GM18511 (cell line): ENCODE measurements around the gene MGAT5.

ENCODE experiments used
- ATAC-seq: cut with Tn5 transposase; IDR thresholded peaks from one replicate; pipeline ENCODE4 v1.9.1; 2021; ENCODE audit warnings: mild to moderate bottlenecking, moderate library complexity; ENCODE audit not compliant: unreplicated experiment

MGAT5 gene

DNA sequence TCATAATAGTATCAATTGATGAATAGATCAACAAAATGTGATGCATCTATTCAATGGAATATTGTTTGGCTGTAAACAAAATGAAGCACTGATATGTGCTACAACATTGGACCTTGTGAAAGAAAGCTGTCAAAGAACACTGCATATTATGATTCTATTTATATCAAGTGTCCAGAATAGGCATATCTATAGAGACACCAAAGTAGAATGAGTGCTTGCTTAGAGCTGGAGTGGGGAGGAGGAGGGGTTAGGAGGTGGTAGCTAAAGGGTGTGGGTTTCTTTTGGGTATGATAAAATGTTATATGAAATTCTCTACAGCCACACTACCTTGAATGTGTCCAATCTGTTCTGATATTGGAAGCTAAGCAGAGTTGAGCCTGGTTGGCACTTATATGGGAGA lies 23.0 kb upstream of the MGAT5 start:
- no peak for ATAC-seq

DNA sequence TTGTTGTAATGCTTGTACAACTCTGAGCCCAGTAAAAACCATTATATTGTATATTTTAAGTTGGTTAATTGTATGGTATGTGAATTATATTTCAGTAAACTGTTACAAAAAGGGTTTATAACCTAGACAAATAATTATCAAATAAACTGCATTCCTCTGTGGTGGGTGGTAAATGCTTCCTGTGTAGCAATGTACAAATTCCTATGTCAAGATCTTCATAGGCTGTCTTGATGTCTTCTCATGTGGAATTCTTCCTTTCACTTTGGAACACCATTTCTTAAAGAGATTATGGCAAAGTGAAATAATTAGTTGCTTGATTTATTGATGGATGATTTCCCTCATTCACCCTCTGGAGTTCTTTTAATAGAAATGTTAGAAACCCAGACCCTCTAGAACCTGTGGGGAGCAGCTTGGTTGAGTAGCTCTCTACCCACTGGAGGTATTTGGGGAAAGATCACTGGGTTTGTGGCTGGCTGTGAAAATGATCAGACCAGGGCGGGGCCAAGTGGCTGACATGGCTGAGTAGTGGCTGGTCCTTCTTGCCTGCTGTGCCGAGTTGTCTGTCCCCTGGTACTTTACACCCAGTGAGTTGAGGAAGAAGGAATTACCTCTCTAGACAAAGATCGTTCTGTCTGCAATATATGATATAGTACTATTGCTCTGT lies 22.4 kb upstream of the MGAT5 start:
- no peak for ATAC-seq

DNA sequence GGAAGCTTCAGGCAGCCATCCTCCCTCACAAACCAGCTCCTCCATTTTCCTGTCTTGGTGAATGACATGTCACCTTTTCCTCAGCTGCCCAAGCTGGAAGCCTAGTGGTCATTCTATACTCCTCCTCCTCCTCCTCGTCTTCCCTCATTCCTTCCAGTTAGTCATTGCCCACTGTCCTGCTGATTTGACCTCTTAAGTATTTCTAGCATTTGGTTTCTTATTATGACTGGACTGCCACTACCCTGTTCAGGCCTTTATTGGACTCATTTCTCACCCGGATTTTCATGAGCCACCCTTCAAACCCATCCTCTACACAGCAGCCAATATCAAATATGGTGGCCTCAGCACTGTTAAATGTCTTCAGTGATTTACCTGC lies 21.9 kb upstream of the MGAT5 start:
- peak; percentile 27 for ATAC-seq

DNA sequence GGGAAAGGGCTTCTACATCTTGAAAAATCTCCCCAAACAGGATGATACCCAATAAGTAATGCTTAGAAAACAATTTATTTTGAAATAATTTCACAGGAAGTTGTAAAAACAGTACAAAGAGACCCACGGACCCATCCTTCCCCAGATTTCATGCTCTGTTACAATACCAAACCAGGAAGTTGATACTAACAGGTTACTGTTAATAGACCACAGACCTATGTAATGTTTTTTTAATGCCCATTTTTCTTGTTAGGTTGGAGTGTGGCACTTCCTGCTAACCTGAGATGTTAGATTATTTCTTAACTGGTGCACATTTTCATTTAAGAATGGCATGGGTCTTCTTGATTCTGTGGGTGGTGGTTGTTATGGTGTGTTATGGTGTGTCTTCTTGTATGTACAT lies 21.4 kb upstream of the MGAT5 start:
- peak; percentile 33 for ATAC-seq

DNA sequence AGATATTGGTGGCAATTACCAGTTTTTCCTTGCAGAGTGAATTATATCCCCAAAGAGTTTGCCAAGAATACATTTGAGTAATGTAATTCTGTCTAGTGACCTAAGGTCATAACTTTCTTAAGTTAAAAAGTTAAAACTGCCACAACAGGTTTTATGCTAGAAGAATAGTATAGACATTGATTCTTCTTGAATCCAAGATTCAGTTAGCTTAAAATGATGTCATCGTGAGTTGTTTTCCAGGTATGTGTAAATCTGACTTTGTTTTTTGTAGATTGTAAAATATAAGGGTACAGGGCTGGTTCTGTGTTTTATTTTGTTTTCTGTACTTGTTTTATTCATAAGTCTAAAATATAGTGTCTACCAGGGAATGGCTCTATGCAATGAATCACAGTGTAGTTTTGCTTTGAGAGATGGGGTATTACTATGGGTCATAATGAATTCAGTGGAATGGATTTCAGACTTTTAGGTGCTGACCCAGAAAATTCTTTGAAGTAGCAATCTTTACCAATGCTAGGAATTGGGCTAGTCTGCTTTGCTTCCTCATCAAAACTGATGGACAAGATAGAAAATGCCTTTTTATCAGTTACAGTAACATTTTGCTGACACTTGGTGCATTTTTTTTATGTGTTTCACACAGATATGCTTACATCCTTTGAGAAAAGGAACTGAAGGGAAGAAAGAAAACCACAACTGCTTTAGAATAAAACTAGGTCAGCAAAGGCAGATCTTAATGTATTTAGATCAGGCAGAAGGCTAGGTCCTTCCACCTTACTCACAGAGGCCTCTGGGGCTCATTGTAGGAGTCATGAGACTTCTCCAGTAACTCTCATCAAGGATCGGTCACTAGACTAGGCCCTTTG lies 20.8 kb upstream of the MGAT5 start:
- ATAC-seq: peak; percentile 54

DNA sequence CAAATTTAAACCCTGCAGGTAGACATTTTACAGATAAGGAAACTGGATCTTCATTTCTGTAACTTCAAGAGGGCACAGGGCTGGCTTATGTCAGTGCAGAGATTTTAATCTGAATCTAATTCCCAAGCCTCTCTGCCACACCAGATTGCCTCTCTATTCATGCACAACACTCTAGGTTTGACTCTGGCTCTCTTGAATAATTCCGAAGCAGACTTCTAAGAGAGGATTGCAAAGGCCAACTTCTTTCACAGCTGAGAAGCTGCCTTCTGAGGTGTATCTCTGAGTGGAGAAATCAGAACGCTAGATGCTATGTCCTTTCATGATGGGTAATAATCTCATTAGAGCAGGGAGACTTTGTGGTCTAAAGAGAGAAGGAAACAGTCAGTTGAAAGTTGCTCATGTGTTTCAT lies 20.1 kb upstream of the MGAT5 start:
- peak; percentile 68 for ATAC-seq

DNA sequence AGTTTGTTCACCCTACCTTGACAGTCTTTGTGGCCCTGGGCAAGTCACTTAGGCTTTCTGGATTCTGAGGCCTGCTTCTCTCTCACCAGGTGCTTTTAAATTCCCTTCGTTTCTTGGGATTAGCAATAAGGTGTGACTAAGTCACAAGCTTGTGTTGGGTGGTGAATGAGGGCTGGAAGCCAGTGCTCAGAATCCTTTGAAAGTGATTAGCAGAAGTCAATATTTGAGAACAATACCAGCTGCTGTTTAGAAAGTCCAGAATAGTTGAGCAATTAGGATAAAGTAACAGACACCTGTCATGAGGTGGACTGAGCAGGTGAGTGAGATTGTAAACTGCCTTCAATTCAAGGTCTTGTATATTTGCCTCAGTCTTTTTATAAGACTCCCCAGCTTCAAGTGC lies 19.3 kb upstream of the MGAT5 start:
- no peak for ATAC-seq

DNA sequence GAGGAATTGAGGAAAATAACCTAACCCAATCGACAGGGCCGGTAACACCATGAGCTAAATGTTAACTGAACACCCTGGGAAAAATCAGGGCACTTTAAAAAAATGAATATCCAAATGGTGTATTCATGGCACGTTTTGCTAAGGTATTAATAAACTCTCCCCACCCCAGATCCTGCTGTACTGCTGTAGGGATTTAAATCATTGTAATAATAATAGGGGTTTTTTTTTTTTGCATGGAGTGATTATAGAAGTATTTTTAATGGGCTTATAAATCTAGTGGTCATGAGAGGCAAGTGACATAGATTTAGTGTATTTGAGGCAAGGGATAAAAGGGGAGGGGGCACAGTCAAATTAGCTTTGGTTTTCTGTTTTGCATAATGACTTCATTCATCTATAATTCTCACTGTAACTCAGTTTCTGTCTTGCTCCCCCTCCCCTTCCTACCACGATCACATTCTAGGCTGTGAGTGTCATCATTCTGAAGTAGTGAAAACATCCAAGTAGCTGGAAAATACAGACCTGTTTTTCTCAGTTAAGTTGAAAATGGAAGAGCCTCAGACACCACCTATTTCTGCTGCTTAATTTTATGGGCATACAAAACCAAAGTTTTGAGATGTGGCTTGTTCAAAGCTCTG lies 18.2 kb upstream of the MGAT5 start:
- ATAC-seq: no peak

DNA sequence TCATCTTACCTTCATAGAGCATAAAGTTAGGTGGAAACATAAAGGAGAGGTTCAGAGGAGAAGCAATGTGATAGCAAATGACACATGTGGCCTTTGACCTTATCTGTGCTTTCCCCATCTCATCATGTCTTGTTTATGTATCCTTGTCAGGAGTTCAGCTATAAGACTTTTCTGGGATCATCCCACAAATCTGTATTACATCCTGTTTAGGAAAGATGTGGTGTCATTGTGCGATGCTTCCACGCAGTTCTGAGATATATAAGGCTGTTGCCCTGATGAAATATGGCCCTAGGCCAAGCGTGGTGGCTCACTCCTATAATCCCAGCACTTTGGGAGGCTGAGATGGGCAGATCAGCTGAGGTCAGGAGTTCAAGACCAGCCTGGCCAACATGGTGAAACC lies 15.5 kb upstream of the MGAT5 start:
- ATAC-seq: no peak

DNA sequence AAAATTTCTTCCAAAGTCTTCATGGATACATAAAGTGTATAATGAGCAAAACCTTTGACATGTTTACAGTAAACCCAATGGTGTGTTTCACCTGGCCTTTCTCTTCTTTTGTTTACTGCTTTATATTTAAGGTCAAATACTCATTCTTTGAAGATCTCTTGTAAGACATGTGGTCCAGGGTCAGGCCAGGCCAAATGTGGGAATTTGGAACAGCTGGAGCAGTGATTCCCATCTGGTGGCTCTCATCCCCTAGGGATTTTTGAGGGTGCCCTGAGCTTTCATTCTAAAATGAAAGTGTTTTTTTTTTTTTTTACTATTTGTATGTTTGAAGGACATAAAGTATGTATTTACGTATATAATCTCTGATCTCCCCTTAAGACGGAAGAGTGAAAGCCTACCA lies 13.8 kb upstream of the MGAT5 start:
- ATAC-seq: no peak

DNA sequence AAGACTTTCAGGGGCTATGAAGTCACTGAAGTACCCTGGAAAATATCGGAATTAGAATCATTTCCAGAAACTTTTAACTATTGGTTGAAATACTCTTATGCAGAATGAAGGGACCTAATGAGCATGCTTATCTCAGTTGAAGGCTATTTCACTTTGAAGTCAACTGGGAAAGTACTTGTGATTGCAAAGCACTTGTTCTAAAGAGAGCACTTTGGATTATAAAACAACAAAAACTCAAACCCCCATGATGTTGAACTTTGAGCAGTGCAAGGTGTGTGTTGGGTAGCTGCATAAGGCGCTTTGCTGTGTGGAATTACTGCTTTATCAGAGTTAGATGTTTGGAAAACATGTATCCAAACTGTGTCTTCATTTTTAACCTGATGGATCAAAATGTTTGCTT lies 12.0 kb upstream of the MGAT5 start:
- ATAC-seq: no peak

DNA sequence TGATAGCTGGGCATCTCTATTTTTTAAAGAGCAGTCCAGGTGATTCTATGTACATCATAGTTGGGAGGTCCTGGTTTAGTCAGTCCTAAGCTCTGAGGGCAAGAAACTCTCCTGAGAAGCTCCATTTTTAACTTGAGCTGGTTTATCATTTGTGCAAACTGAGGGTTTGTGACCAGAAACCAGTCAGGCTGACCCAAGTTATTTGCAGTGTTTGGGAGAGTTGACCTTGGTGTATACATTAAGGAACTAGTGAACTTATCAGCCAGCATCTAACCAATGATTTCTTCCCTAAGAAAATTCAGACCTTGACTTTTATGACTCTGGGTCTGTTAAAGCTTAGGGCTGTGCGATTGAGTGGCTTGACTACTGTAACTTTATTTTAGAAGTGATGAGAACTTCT lies 10.6 kb upstream of the MGAT5 start:
- no peak for ATAC-seq

DNA sequence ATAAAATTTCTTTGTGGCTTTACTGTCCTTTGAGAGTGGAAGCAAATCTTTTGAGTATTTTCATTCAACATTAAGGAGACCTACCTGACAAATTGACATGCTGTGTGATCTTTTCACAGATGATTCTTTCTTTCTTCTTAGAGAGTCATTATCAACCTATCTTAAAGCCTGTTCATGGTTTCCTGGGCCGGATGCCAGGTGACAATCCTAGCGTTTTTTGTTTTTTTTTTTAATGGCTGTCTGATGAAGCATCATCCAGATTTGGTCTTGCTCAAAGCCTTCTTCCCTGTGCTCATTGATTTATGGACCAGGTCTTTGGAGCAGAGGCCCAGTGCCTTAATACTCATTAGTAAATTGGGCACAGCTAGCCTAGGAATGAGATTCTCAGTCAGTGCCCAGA lies 9.8 kb upstream of the MGAT5 start:
- ATAC-seq: no peak

DNA sequence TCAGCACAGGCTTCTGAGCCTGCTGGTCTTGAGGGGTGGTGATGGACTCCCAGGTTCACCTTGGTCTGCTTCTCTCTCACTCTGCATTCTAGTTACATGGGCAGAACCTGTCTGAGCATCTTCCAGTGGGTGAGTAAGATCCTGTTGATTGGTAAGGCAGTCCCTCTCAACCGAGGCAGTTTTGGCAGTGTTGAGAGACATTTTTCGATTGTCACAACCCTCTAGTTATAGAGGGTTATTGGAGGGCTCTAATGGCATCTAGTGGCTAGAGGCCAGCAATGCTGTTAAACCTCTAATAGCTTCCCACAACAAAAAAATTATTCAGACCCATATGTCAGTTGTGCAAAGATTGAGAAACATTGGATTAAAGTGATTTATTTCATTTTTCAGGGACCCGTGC lies 9.3 kb upstream of the MGAT5 start:
- ATAC-seq: no peak

DNA sequence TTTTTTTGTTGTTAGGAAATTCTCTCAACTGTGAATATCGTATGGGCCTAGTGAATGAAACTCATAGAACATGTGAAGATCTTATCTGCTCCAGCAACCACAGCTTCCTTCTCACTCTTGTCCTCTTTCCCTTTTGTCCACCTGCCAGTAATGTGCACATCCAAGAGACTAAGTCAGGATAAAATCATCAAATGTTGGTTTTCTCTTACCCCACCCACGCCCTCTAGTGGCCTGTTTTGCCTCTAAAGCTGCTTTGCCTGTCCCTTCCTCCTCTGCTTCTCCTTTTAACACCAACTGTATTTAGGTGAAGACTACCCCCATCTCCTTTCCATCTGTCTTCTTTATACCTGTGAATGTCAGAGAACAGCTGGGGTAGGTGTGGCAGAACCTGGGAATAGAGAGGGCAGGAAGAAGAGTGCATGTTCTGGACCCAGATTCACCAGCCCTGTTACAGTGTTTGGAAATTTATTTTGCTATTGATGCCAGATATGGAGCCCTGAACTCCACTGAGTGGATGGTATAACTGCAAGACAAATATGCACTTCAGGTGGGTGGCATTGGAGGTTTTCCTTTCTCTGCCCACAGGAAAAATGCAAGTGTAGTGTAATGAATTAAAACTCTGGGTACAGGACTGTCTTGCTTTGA lies 8.4 kb upstream of the MGAT5 start:
- ATAC-seq: peak; percentile 28

DNA sequence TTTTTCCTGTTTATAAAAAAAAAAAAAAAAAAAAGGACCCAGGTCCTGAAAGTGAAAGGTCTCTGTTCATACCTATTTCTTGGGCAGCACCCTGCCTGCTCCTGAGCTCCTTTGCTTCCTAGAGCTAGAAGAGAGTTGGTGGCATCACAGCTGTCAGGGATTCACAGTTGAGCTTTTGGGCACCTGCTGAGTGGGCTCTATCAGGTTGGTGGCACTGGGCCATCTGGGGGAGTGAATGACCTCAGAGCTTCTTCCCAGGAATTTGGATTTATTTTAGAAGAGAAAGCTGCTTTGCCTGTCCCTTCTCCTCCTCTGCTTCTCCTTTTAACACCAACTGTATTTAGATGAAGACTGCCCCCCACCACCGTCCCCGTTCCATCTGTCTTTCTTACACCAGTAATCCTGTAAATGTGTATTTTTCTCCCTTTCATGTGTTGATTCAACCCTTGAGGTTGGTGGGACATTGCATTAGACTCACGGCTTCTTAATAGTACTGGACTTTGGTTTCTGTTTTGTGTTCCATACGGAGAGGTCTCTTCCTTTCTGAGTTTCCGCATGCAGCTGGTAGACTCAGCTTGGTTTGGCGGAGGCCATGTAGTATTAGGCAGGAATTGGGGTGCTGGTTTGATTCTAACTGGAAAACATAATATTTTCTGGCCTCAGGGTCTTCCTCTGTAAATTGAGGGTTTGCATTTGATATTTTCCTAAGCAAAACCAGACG lies 7.6 kb upstream of the MGAT5 start:
- no peak for ATAC-seq

DNA sequence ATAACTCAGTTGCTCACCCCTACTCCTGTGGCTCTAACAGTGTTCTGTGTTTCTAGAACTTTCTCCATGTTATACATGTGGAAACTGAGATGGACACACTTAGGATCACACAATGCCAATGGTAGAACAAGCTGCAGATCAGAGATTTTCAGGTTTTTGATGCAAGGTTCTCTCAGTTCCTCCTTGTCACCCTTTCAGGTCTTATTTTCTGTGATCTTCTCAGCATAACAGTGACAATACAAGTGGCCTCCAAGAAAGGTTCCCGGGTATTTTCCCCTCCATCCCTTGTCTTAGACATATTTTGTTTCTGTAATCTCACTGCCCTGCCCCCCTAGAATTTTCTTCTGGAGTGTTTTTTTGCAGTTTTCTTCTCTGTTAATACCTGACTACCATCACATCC lies 6.2 kb upstream of the MGAT5 start:
- peak; percentile 46 for ATAC-seq

DNA sequence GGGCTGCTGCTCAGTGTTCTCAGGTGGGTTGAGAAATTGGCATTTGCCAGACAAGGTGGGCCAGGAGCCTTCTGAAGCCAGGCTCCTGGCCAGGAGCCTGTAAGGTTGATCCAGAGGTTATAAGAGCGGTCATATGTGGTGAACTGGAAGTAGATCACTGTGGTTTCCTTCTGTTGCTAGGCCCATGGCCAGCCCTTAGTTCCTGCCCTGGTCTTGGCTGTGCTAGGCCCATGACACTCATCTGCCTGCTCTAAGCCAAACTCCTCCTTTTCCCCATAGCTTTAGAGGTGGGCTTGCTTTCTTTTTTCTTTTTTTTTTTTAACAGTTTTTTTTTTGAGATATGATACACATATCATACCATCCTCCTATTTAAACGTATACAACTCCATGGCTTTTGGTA lies 5.0 kb upstream of the MGAT5 start:
- ATAC-seq: no peak

DNA sequence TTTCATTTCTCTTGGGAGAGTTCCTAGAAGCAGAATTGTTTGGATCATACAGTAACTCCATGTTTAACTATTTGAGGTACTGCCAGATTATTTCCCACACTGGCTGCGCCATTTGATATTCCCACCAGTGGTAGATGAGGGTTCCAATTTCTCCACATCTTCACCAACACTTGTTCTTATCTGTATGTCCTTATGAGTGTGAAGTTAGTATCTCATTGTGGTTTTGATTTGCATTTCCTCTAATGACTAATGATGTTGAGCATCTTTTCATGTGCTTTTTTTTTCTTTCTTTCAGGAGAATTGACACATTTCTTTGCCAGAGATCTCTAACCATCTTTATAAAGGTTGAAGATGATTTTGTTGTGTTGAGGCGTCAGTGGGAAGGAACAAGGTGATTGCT lies 4.1 kb upstream of the MGAT5 start:
- ATAC-seq: no peak

DNA sequence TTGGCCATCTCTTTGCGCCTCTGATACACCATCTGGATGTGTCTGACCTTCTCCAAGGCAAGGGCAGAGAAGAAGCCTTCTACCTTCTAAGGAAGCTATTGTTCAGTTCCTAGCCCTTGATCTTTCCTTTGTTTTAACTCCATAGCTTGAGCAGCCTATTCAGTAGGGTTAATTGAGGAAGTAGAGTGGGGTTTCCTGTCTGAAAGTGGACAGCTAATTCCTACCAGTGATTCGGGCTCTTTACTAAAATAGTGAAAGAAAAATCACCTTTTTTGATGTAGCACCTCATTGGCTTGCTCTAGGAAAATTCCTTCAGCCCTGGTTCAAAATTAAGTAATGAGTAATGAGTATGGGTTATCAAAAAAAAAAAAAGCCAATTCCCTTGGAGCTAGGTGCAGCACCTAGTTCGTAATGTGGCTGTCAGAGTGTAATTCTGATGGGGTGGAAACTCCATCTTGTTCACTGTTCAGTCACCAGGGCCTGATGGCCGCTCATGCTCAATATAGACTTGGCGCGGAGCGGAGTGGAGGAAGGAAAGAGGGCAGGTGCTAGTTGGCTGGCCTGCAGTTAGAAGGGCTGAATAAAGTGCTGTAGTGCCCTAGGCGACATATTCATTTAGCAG lies 2.9 kb upstream of the MGAT5 start:
- no peak for ATAC-seq
